Esophagus squamous epithelium (tissue), 4 donors: ENCODE measurements around the gene SGIP1.

Experiments
- POLR2A ChIP-seq, 4 donors: fragments of 450-650 bp; IDR thresholded peaks; one replicate each; pipeline ENCODE4 v1.6.1; 2017; ENCODE audit warnings: antibody characterized with exemption in 4 of 4, mild to moderate bottlenecking in 4 of 4, moderate library complexity in 3 of 4
- TF ChIP-seq, protein P1 (sequence below), 6 experiments: fragments of 450-650 bp in 4 of 6; fragments of 200-600 bp in 2 of 6; sonication (generic) in 2 of 6; IDR thresholded peaks; one replicate each; pipeline ENCODE4 v1.5.1; 2016 to 2019; ENCODE audit warnings: antibody characterized with exemption in 6 of 6, mild to moderate bottlenecking in 4 of 6, moderate library complexity in 4 of 6

- TF ChIP-seq, protein P1, sequence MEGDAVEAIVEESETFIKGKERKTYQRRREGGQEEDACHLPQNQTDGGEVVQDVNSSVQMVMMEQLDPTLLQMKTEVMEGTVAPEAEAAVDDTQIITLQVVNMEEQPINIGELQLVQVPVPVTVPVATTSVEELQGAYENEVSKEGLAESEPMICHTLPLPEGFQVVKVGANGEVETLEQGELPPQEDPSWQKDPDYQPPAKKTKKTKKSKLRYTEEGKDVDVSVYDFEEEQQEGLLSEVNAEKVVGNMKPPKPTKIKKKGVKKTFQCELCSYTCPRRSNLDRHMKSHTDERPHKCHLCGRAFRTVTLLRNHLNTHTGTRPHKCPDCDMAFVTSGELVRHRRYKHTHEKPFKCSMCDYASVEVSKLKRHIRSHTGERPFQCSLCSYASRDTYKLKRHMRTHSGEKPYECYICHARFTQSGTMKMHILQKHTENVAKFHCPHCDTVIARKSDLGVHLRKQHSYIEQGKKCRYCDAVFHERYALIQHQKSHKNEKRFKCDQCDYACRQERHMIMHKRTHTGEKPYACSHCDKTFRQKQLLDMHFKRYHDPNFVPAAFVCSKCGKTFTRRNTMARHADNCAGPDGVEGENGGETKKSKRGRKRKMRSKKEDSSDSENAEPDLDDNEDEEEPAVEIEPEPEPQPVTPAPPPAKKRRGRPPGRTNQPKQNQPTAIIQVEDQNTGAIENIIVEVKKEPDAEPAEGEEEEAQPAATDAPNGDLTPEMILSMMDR (IDR thresholded peaks at IDR 0.05), result no peak
- TF ChIP-seq POLR2A (IDR thresholded peaks at IDR 0.05), result peak in 1 of 4 donors; percentile 26
Measured at GRCh38 chr1:66533804-66534740, at the start of gene SGIP1.
